ENCODE measurements around the gene TMEM209.
"Not testable (repeated sequence)": the region's sequence is repeated elsewhere in the genome, so short reads cannot be mapped to it uniquely, and the experiment has no call there.

The TMEM209 gene

GRCh38 chr7:130218806-130219620, 13.8 kb upstream of the TMEM209 start:
- no peak for DNase-seq (ENCODE audit: low read depth)

GRCh38 chr7:130216750-130217149, 11.5 kb upstream of the TMEM209 start:
- no peak for DNase-seq (ENCODE audit: low read depth)

DNA sequence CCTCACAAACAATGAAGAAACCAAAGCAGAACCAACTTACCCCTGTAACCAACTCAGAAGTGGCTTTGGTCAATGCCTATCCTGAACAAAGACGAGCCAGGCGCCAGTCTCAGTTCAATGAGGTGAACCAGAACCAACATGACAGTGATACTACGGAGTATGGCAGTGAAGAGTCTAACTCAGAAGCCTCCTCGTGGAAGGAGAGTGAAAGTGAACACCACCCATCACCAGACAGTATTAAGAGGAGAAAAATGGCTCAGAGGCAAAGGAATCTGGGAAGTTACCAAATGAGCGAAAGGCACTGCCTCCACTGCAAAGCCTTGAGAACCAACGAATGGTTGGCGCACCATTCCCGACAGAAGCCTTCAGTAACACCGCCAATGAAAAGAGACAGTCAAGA, 10.8 kb upstream of the TMEM209 start:
- no peak for DNase-seq (ENCODE audit: low read depth)

DNA sequence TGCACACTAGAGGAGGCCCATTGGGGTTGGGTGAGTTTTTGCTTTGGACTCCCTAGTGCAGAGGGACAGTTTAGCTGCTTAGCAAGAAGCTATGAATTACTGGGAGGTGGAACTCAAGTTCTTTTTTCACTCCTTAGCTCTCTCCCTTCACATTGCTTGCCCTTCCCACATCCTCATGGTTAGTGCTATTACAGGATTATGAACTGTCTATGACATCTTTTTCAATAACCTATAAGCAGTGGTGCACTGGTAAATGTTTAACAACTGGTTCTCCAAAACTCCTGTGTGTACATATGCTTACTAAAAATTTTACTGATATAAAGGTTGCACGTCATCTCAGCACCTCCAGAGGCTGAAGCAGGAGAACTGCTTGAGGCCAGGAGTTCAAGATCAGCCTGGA, 8.6 kb upstream of the TMEM209 start:
- DNase-seq (ENCODE audit: low read depth): no peak

DNA sequence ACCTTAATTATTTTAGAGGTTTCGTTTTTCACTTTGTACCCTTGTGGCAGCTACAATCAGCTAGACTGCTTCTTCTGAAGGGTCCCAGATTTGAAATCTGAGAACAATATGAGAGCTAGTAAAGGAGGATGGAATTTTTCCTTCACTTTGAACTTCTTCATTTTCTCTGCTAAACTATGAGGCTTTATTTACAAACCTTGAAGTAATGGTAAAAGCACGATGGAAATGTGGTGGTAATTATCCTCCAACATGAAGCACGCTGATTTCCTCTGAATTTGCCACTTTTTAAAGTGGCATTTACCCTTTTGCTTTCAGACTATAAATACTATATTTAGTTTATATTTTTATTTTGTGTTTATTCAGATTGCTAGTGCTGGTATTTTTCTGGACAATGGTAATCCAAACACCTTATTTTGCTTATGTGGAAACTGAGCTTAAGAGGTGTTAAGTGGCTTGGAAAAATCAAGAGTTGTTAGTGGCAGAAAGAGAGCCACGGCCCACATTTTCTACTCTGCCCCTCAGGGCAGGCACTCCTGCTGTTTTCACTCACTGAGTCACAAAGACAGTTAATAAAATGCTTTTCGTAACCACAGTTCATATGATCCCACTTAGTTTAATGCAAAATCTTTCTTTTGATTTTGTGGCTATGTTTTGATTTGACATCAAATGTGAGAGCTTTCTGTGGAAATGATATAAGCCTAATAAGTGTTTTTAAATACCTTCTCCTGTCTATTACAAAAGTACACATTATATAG, 5.2 kb upstream of the TMEM209 start:
- DNase-seq (ENCODE audit: low read depth): no peak

GRCh38 chr7:130208516-130208915, 3.3 kb upstream of the TMEM209 start:
- DNase-seq (ENCODE audit: low read depth): no peak

DNA sequence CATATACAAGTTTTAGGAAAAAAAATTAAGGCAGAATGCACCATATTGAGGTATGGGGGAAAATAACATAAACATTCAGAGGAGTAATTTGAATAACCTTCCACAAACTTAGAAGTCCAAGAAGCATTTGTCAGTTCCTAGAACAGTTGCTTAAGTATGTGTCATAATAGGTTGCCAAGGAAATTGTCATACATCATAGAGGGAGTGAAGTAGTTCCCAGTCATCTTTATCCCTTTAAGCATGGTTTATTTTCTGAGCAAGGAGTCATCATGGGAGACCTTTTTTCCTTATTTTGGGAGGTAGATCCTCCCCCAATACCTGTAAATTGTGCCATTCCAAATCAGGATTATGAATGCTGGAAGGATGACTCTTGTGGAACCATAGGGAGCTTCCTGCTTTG, 2.4 kb upstream of the TMEM209 start, which contains the start of gene SSMEM1:
TSS of gene SSMEM1 (plus strand) at position 219 of the 400 bp plus-strand sequence. CDS start at position 270, 51 bp downstream.
- no peak for DNase-seq (ENCODE audit: low read depth)

- DNase-seq (ENCODE audit: low read depth): no peak
These were observed 1.8 kb upstream of the TMEM209 start for GRCh38 chr7:130207033-130207432.

DNA sequence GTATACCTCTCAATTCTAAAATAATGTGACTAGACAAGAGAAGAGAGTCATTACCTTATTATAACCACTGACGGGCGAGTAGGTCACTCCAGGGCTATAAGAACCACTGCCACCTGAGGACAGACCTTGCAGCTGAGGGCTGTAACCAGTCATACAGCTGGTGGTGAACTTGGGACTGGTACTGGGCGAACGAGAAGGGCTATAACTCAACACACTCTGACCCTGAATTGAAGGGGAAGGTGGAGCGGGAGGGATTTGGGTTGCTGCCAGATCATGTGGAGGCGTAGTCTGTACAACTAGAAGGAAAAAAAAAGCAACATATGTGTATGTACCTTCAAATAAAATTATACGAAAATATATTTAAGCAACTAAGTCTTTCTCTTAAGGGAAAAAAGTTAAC, 3.4 kb downstream of the TMEM209 start:
- no peak for DNase-seq (ENCODE audit: low read depth)

DNA sequence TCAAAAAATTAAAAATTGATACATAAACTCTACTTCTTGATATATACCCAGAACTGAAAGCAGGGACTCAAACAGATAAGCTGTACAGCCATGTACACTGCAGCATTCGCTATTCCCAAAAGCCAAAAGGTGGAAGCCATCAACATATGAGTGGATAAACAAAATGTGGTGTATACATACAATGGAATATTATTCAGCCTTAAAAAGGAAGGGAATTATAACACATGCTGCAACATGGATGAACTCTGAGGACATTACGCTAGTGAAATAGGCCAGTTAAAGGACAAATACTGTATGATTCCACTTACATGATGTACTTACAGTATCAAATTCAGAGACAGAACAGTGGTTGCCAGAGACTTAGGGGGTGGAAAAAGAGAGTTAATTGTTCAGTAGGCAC, 8.1 kb downstream of the TMEM209 start:
- no peak for DNase-seq (ENCODE audit: low read depth)

DNA sequence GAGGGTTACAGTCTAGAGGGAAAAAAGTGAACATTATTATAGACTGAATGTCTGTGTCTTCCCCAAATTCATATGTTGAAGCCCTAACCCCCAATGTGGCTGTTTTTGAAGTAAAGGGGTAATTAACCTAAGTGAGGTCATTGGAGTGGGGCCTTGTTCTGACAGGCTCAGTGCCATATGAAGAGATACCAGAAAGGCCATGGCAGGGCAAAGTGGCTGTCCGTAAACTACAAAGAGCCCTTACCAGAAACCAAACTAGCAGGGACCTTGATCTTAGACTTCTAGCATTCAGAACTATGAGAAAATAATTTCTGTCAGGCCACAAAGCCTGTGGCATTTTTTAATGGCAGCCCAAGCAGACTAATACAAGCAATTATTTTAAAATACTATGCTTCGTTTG, 8.7 kb downstream of the TMEM209 start:
- DNase-seq (ENCODE audit: low read depth): no peak

DNA sequence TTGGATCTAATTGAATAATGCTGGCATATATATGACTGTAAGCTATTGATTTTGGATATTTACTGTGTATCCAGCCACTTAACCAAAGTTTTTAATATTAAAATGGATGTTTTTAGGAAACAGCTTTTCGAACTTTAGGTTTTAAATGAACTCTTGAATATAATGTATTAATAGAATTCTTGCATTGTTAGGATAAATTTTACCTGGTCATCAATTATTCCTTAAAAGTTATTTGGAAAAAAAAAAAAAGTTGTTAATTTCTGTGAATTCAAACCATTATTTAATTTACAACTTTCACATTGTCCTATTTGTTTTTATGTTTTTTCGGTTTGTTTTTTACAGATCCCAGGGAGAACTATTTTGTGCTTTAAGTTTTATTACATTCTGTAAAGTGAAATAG, 9.8 kb downstream of the TMEM209 start:
- DNase-seq (ENCODE audit: low read depth): no peak

DNA sequence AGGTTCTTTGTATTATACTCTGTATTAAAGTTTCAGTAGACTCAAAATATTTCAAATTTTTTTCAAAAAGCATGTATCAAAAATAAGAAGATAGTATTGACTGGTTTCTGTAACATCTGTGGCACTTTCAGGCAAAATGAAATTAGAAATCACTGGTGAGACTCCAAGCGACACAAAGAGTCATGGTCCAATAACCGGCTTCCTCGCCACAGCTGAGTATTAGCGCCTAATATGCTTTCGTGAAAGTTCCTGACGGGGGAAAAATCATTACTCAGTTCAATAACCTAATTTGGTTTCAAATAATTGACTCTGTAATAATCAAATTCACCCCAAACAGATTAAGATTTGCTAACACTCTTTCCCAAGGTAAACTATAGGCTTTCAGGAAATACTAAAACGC, 13.4 kb downstream of the TMEM209 start:
- no peak for DNase-seq (ENCODE audit: low read depth)

- no peak for DNase-seq (ENCODE audit: low read depth)
These were observed 15.9 kb downstream of the TMEM209 start for GRCh38 chr7:130189343-130189742.

DNA sequence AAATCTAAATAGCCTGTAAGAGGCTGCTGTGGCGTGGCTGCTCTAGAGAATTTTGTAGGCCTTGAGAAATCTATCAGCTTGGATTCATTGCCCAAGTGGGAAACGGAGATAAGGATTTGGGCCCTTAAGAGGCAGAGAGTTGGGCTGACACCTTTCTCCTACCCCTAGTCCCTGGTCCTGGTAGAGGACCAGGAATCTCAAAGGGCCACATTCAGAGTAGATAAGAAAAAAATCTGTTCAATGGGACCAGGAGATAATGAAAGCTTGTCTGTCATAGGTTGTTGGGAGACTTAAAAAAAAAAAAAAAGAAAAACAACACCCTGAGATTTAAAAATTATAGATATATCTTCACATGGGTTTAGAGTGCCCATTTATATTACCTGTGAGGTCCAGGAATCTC, 17.8 kb downstream of the TMEM209 start:
- no peak for DNase-seq (ENCODE audit: low read depth)

GRCh38 chr7:130184349-130184748, 20.9 kb downstream of the TMEM209 start:
- not testable (repeated sequence) for DNase-seq (ENCODE audit: low read depth)

GRCh38 chr7:130182990-130183389, 22.2 kb downstream of the TMEM209 start:
- DNase-seq (ENCODE audit: low read depth): no peak

- DNase-seq (ENCODE audit: low read depth): no peak
These were observed 24.0 kb downstream of the TMEM209 start for GRCh38 chr7:130181263-130181605.

DNA sequence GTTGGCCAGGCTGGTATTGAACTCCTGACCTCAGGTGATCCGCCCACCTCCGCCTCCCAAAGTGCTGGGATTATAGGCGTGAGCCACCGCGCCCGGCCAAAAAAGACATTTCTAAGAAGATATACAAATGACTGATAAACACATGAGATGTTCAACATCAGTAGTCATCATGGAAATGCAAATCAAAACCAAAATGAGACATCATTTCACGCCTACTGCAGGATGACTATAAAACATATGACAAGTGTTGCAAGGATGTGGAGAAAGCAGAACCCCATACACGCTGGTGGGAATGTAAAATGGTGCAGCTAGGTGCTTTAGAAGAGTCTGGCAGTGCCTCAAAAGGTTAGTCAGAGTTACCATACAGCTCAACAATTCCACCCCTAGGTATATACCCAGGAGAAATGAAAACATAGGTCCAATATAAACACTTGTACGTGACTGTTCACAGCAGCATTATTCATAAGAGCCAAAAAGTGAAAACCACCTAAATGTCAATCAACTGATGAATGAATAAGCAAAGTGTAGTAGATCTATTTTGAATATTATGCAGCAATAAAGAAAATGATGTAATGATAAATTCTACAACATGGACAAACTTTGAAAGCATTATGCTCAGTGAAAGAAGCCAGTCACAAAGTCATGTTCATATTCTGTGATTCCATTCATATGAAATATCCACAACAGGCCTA, 24.5 kb downstream of the TMEM209 start:
- no peak for DNase-seq (ENCODE audit: low read depth)

GRCh38 chr7:130179631-130180030, 25.6 kb downstream of the TMEM209 start:
- no peak for DNase-seq (ENCODE audit: low read depth)

- DNase-seq (ENCODE audit: low read depth): no peak
These were observed 27.0 kb downstream of the TMEM209 start for GRCh38 chr7:130178251-130178650.

GRCh38 chr7:130174237-130174959, 30.8 kb downstream of the TMEM209 start:
- DNase-seq (ENCODE audit: low read depth): no peak
